Panc1 (cell line): ENCODE data around the gene ADAMTS2. TPM values are rescaled to one million over a fixed set of nuclear protein-coding genes. Genes with fewer than 3 reads are reported as not detected.
"Not testable (repeated sequence)": the region's sequence is repeated elsewhere in the genome, so short reads cannot be mapped to it uniquely, and the experiment has no call there.

ENCODE experiments used
- ATAC-seq: fragments of 200-7000 bp; cut with Tn5 transposase; 2 replicates; pipeline ENCODE4 v1.9.1; 2020; ENCODE audit warnings: mild to moderate bottlenecking, moderate library complexity
- BruUV-seq: library from RNA; stranded (reverse); fragments of 400-500 nt; replicated peaks from 2 replicates; lab custom pipeline; 2021; lab: Mats Ljungman, UMichigan
- CTCF ChIA-PET: fragments of 300-600 bp; sonication (Branson Sonifier 250); formaldehyde crosslinking; loops from one replicate; lab custom pipeline; 2022; ENCODE audit warnings: antibody characterized with exemption; lab: Charles Lee
- POLR2A ChIA-PET: fragments of 300-600 bp; sonication (Branson Sonifier 250); formaldehyde crosslinking; loops from one replicate; lab custom pipeline; 2022; ENCODE audit warnings: antibody characterized with exemption; lab: Charles Lee
- DNase-seq: peaks from one replicate; pipeline ENCODE4 v3.0.0-alpha.2; 2010; ENCODE audit warnings: low read depth, low spot score
- H3K27ac ChIP-seq: 2 replicates; pipeline ENCODE4 v1.5.1; 2011; ENCODE audit warnings: mild to moderate bottlenecking, low read length, inconsistent platforms
- H3K27me3 ChIP-seq: fragments of 200-500 bp; sonication (Bioruptor generic); 2 replicates; pipeline ENCODE4 v1.6.0; 2014; ENCODE audit warnings: low read length, inconsistent platforms; ENCODE audit not compliant: control insufficient read depth, insufficient read depth
- H3K36me3 ChIP-seq: fragments of 200-500 bp; sonication (Bioruptor generic); 2 replicates; pipeline ENCODE4 v1.5.1; 2014; ENCODE audit warnings: inconsistent platforms, mild to moderate bottlenecking, low read length, moderate library complexity; ENCODE audit not compliant: control insufficient read depth, insufficient read depth
- H3K4me1 ChIP-seq: 2 replicates; pipeline ENCODE4 v1.5.1; 2011; ENCODE audit warnings: inconsistent platforms, mild to moderate bottlenecking, low read length, moderate library complexity; ENCODE audit not compliant: control insufficient read depth, insufficient read depth
- H3K4me3 ChIP-seq, 2 experiments: 2 replicates each; pipeline ENCODE4 v1.5.1; 2011 to 2012; ENCODE audit warnings: low read depth in 2 of 2, low read length in 2 of 2, mild to moderate bottlenecking in 2 of 2, inconsistent platforms in 1 of 2, moderate library complexity in 1 of 2
- H3K9me3 ChIP-seq: fragments of 200-500 bp; sonication (Bioruptor generic); 2 replicates; pipeline ENCODE4 v1.5.1; 2014; ENCODE audit warnings: low read depth, mild to moderate bottlenecking, inconsistent platforms, low read length, moderate library complexity; ENCODE audit not compliant: control insufficient read depth, insufficient read depth
- POLR2AphosphoS5 ChIP-seq: IDR thresholded peaks from 2 replicates; pipeline ENCODE4 v1.6.1; 2012; ENCODE audit warnings: mild to moderate bottlenecking, low read depth, low read length, moderate library complexity
- SIN3A ChIP-seq: IDR thresholded peaks from 2 replicates; pipeline ENCODE4 v1.6.1; 2012; ENCODE audit warnings: low read depth, mild to moderate bottlenecking, low read length, moderate library complexity, borderline replicate concordance; ENCODE audit not compliant: insufficient read depth
- TCF7L2 ChIP-seq: IDR thresholded peaks from 2 replicates; pipeline ENCODE4 v1.6.1; 2011; ENCODE audit warnings: mild to moderate bottlenecking, low read depth, low read length, inconsistent platforms
- in situ Hi-C: cut with HindIII; loops from 2 replicates; pipeline ENCODE4 v1.10.0; 2016; ENCODE audit warnings: low sequenced_read_pairs, low pct_unique_long_range_greater_than_20kb
- intact Hi-C: fragments of 100-400 bp; cut with micrococcal nuclease; formaldehyde crosslinking; loops from one replicate; pipeline ENCODE4 v1.10.0; 2022; ENCODE audit not compliant: unreplicated experiment
- total RNA-seq: library from RNA; stranded (reverse); gene quantifications from one replicate; pipeline ENCODE4 v1.2.1, GENCODE V29; 2021; ENCODE audit not compliant: unreplicated experiment
- TF ChIP-seq, protein P1 (sequence below): fragments of 450-650 bp; IDR thresholded peaks from 2 replicates; pipeline ENCODE4 v1.5.1; 2017; ENCODE audit warnings: mild to moderate bottlenecking
- TF ChIP-seq, protein P2 (sequence below), 2 experiments: IDR thresholded peaks; 2 replicates each; pipeline ENCODE4 v1.6.1; 2011 to 2012; ENCODE audit warnings: low read depth in 2 of 2, control low read depth in 1 of 2, low read length in 1 of 2, mild to moderate bottlenecking in 1 of 2, moderate library complexity in 1 of 2; ENCODE audit not compliant: insufficient read depth in 1 of 2

ADAMTS2 gene
- total RNA-seq, 1 experiment from 2014 or later: 0.13 TPM

DNA sequence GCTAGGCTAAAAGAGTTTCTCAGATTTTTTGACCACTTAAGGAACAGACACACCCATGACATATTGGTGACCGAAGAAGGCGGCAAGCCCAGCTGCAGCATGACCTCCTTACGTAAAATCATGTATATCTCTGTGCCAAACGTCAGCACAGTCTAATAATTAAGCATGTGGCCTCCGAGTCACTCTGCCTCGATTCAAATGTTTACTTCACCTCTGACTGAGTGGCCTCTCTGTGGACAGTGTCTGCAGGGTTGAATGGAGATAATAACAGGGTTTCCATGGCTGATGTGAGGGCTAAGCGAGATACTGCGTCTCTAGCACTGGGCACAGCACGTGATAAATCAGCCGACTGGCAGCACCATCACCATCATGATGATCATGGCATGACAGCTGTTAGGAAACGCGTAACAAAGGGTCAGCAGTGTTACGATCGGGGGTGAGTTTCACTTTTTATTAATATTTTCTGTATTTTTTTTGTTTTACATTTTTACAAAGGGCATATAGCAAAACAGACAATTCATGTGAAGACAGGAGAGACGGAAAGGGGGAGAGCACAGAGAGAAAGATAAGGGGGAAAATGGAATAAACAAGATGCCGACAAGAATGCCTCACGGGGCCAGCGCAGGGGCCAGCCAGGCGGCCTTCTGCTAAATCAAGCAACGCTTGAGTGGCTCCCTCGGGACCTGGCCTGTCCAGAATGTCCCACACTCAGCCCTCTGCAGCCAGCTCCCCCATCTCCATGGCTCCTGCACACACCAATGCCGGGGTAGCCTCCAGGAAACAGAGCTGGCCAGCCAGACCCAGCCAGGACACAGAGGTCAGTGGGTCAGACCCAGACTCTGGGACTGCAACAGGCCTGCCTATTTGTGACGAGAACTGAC, 60.3 kb downstream of the ADAMTS2 start:
- H3K4me1 ChIP-seq: no peaks in the 10 kb centered on the region
- CTCF ChIA-PET: no interaction called here
- ATAC-seq (no peak), DNase-seq (no peak)
- H3K9me3 ChIP-seq: no peaks in the 10 kb centered on the region
- POLR2A ChIA-PET: no interaction called here
- H3K27me3 ChIP-seq: no peaks in the 10 kb centered on the region
- intact Hi-C loops: no loop called here
- no peaks in the 10 kb centered on the region for H3K36me3 ChIP-seq
- H3K27ac ChIP-seq: no peak overlapping the region
- TF ChIP-seq SIN3A (no peak), POLR2AphosphoS5 (no peak), TCF7L2 (no peak)
- TF ChIP-seq, protein P1, sequence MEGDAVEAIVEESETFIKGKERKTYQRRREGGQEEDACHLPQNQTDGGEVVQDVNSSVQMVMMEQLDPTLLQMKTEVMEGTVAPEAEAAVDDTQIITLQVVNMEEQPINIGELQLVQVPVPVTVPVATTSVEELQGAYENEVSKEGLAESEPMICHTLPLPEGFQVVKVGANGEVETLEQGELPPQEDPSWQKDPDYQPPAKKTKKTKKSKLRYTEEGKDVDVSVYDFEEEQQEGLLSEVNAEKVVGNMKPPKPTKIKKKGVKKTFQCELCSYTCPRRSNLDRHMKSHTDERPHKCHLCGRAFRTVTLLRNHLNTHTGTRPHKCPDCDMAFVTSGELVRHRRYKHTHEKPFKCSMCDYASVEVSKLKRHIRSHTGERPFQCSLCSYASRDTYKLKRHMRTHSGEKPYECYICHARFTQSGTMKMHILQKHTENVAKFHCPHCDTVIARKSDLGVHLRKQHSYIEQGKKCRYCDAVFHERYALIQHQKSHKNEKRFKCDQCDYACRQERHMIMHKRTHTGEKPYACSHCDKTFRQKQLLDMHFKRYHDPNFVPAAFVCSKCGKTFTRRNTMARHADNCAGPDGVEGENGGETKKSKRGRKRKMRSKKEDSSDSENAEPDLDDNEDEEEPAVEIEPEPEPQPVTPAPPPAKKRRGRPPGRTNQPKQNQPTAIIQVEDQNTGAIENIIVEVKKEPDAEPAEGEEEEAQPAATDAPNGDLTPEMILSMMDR: no peak
- TF ChIP-seq, protein P2, sequence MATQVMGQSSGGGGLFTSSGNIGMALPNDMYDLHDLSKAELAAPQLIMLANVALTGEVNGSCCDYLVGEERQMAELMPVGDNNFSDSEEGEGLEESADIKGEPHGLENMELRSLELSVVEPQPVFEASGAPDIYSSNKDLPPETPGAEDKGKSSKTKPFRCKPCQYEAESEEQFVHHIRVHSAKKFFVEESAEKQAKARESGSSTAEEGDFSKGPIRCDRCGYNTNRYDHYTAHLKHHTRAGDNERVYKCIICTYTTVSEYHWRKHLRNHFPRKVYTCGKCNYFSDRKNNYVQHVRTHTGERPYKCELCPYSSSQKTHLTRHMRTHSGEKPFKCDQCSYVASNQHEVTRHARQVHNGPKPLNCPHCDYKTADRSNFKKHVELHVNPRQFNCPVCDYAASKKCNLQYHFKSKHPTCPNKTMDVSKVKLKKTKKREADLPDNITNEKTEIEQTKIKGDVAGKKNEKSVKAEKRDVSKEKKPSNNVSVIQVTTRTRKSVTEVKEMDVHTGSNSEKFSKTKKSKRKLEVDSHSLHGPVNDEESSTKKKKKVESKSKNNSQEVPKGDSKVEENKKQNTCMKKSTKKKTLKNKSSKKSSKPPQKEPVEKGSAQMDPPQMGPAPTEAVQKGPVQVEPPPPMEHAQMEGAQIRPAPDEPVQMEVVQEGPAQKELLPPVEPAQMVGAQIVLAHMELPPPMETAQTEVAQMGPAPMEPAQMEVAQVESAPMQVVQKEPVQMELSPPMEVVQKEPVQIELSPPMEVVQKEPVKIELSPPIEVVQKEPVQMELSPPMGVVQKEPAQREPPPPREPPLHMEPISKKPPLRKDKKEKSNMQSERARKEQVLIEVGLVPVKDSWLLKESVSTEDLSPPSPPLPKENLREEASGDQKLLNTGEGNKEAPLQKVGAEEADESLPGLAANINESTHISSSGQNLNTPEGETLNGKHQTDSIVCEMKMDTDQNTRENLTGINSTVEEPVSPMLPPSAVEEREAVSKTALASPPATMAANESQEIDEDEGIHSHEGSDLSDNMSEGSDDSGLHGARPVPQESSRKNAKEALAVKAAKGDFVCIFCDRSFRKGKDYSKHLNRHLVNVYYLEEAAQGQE (IDR thresholded peaks at IDR 0.05; ENCODE audit: insufficient read depth in 1 of 2, low read depth in 2 of 2, low read length in 1 of 2): no peak
- in situ Hi-C loops: no loop called here
- no TSS peak for BruUV-seq
- H3K4me3 ChIP-seq: no peak overlapping the region

DNA sequence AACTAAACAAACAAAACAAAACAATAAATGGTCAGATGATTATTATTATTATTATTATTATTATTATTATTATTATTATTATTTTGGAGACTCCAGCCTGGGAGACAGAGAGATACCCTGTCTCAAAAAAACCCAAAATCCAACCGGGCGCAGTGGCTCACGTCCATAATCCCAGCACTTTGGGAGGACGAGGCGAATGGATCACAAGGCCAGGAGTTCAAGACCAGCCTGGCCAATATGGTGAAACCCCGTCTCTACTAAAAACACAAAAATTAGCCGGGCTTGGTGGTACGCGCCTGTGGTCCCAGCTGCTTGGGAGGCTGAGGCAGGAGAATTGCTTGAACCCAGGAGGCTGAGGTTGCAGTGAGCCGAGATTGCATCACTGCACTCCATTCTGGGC, 61.4 kb downstream of the ADAMTS2 start:
- H3K4me1 ChIP-seq, H3K4me3 ChIP-seq, H3K9me3 ChIP-seq, H3K27me3 ChIP-seq, POLR2A ChIA-PET, DNase-seq, CTCF ChIA-PET, H3K36me3 ChIP-seq, ATAC-seq, in situ Hi-C loops, intact Hi-C loops, H3K27ac ChIP-seq, BruUV-seq: not testable (repeated sequence)

DNA sequence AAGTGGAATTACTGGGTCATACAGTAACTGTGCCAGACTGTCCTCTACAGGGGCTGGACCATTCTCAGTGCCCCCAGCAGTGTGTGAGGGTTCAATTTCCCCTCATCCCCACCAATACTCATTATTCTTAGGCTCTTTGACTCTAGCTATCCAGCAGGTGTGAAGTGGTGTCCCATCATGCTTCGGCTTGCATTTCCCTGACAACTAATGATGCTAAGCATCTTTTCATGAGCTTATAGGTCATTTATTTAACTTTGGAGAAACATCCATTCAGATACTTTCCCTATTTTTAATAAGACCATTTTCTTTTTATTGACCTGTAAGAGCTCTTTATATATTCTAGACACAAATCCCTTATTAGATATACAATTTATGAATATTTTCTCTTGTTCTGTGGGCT, 63.6 kb downstream of the ADAMTS2 start:
- H3K4me1 ChIP-seq: no peaks in the 10 kb centered on the region
- in situ Hi-C loops: no loop called here

More for the DNA sequence above, 63.6 kb downstream of the ADAMTS2 start:
- intact Hi-C loops: no loop called here
- ATAC-seq: no peak
- ChIA-PET POLR2A (no interaction called here), CTCF (no interaction called here)
- no peak overlapping the region for H3K4me3 ChIP-seq
- H3K27ac ChIP-seq: no peak overlapping the region
- H3K27me3 ChIP-seq: no peaks in the 10 kb centered on the region
- H3K36me3 ChIP-seq: no peaks in the 10 kb centered on the region
- no peak for DNase-seq
- TF ChIP-seq, protein P2 (IDR thresholded peaks at IDR 0.05; ENCODE audit: insufficient read depth in 1 of 2, low read depth in 2 of 2, low read length in 1 of 2): no peak
- TF ChIP-seq TCF7L2: no peak
- TF ChIP-seq, protein P1: no peak
- BruUV-seq: no TSS peak
- no peaks in the 10 kb centered on the region for H3K9me3 ChIP-seq
